NCI-H2196 (cell line): ENCODE results near the gene RNF220.

Experiments
- DNase-seq: peaks from one replicate; lab custom pipeline; 2025; ENCODE audit not compliant: unreplicated experiment; lab: John Stamatoyannopoulos, UW

Gene RNF220

GRCh38 chr1:44631333-44631646 lies 226.2 kb downstream of the RNF220 start:
- DNase-seq, result no peak

- DNase-seq, result peak; percentile 85
Measured at GRCh38 chr1:44631647-44632539, 226.8 kb downstream of the RNF220 start.

GRCh38 chr1:44632598-44632997 lies 227.5 kb downstream of the RNF220 start:
- no peak for DNase-seq

- DNase-seq, result no peak
Measured at GRCh38 chr1:44634606-44635189, 229.6 kb downstream of the RNF220 start.

GRCh38 chr1:44635439-44635838 lies 230.4 kb downstream of the RNF220 start:
- no peak for DNase-seq

- no peak for DNase-seq
Measured at GRCh38 chr1:44636083-44636687, 231.1 kb downstream of the RNF220 start.

GRCh38 chr1:44636688-44637598 lies 231.9 kb downstream of the RNF220 start:
- DNase-seq, result no peak

GRCh38 chr1:44637702-44638411 lies 232.8 kb downstream of the RNF220 start:
- no peak for DNase-seq

- DNase-seq, result no peak
Measured at GRCh38 chr1:44640200-44640853, 235.3 kb downstream of the RNF220 start.

- DNase-seq, result no peak
Measured at GRCh38 chr1:44641126-44642102, 236.4 kb downstream of the RNF220 start.

- DNase-seq, result no peak
Measured at GRCh38 chr1:44642255-44642654, 237.2 kb downstream of the RNF220 start.

GRCh38 chr1:44642925-44643324 lies 237.9 kb downstream of the RNF220 start:
- DNase-seq, result no peak

GRCh38 chr1:44643721-44644334 lies 238.8 kb downstream of the RNF220 start:
- DNase-seq, result peak; percentile 21

GRCh38 chr1:44644806-44645205 lies 239.8 kb downstream of the RNF220 start:
- DNase-seq, result no peak

- peak; percentile 67 for DNase-seq
Measured at GRCh38 chr1:44645476-44646244, 240.6 kb downstream of the RNF220 start.

- DNase-seq, result no peak
Measured at GRCh38 chr1:44646261-44647110, 241.4 kb downstream of the RNF220 start.

- no peak for DNase-seq
Measured at GRCh38 chr1:44647896-44648295, 242.8 kb downstream of the RNF220 start.
